HCEC 1CT (cell line): Measurements from ENCODE around the gene NSUN5.
"Not testable (repeated sequence)": the region's sequence is repeated elsewhere in the genome, so short reads cannot be mapped to it uniquely, and the experiment has no call there.

Experiments used
- DNase-seq: peaks from one replicate; pipeline ENCODE4 v3.0.0-alpha.2; 2017

NSUN5 gene

GRCh38 chr7:73308665-73309214, at the start of gene NSUN5:
Gene NSUN5 (minus strand): TSS chr7:73308826. CDS start chr7:73308790, 36 bp downstream.
- DNase-seq, result peak; percentile 70

GRCh38 chr7:73356159-73356558, 47.5 kb upstream of the NSUN5 start:
- no peak for DNase-seq

GRCh38 chr7:73354821-73355220, 46.2 kb upstream of the NSUN5 start:
- no peak for DNase-seq

GRCh38 chr7:73354196-73354595, 45.6 kb upstream of the NSUN5 start:
- DNase-seq, result no peak

GRCh38 chr7:73353243-73353642, 44.6 kb upstream of the NSUN5 start:
- DNase-seq, result no peak

GRCh38 chr7:73352784-73353183, 44.2 kb upstream of the NSUN5 start:
- no peak for DNase-seq

GRCh38 chr7:73351447-73352167, 43.0 kb upstream of the NSUN5 start:
- DNase-seq, result no peak

- DNase-seq, result no peak
These were observed 41.9 kb upstream of the NSUN5 start for GRCh38 chr7:73350306-73351068.

GRCh38 chr7:73349763-73350162, 41.1 kb upstream of the NSUN5 start:
- DNase-seq, result no peak

- no peak for DNase-seq
These were observed 37.3 kb upstream of the NSUN5 start for GRCh38 chr7:73345951-73346350.

GRCh38 chr7:73345538-73345937, 36.9 kb upstream of the NSUN5 start:
- DNase-seq, result no peak

GRCh38 chr7:73343671-73344380, 35.2 kb upstream of the NSUN5 start:
- DNase-seq, result no peak

GRCh38 chr7:73342645-73343044, 34.0 kb upstream of the NSUN5 start:
- DNase-seq, result peak; percentile 43

GRCh38 chr7:73341877-73342276, 33.3 kb upstream of the NSUN5 start:
- DNase-seq, result peak; percentile 82

GRCh38 chr7:73340514-73340913, 31.9 kb upstream of the NSUN5 start:
- no peak for DNase-seq

- peak; percentile 22 for DNase-seq
These were observed 29.7 kb upstream of the NSUN5 start for GRCh38 chr7:73338321-73338720.

GRCh38 chr7:73332447-73332846, 23.8 kb upstream of the NSUN5 start:
- DNase-seq, result no peak

GRCh38 chr7:73330772-73331171, 22.1 kb upstream of the NSUN5 start:
- DNase-seq, result no peak

GRCh38 chr7:73329861-73330581, 21.4 kb upstream of the NSUN5 start:
- peak; percentile 8 for DNase-seq

- DNase-seq, result no peak
These were observed 20.1 kb upstream of the NSUN5 start for GRCh38 chr7:73328696-73329095.

GRCh38 chr7:73327922-73328321, 19.3 kb upstream of the NSUN5 start, which contains the start of the genes FKBP6 and TRIM50:
Gene FKBP6 (plus strand): TSS chr7:73328161. CDS start chr7:73328429, 268 bp downstream.
Gene TRIM50 (minus strand): TSS chr7:73328082. CDS start chr7:73324787, 3,295 bp downstream.
- DNase-seq, result not testable (repeated sequence)

GRCh38 chr7:73327449-73327848, 18.8 kb upstream of the NSUN5 start:
- not testable (repeated sequence) for DNase-seq
